ENCODE results near the gene ZNF407.

The ZNF407 gene

GRCh38 chr18:75054046-75054445 lies 456.4 kb downstream of the ZNF407 start:
- no peak overlapping the region for H3K4me3 ChIP-seq (ENCODE audit: low read depth, low read length)
- TF ChIP-seq CTCF (IDR thresholded peaks at IDR 0.05; ENCODE audit: insufficient read depth, low read depth, low read length, missing control alignments): no peak
- no peak for DNase-seq (ENCODE audit: low read depth)

GRCh38 chr18:75054611-75055010 lies 456.9 kb downstream of the ZNF407 start:
- TF ChIP-seq CTCF (IDR thresholded peaks at IDR 0.05; ENCODE audit: insufficient read depth, low read depth, low read length, missing control alignments): no peak

GRCh38 chr18:75057169-75057960 lies 459.7 kb downstream of the ZNF407 start:
- no peak overlapping the region for H3K4me3 ChIP-seq (ENCODE audit: low read depth, low read length)
- DNase-seq (ENCODE audit: low read depth): no peak
- TF ChIP-seq CTCF (IDR thresholded peaks at IDR 0.05; ENCODE audit: insufficient read depth, low read depth, low read length, missing control alignments): no peak

More at GRCh38 chr18:75054611-75055010, 456.9 kb downstream of the ZNF407 start:
- no peak for DNase-seq (ENCODE audit: low read depth)
- H3K4me3 ChIP-seq (ENCODE audit: low read depth, low read length): no peak overlapping the region

GRCh38 chr18:75060185-75060584 lies 462.5 kb downstream of the ZNF407 start:
- TF ChIP-seq CTCF (IDR thresholded peaks at IDR 0.05; ENCODE audit: insufficient read depth, low read depth, low read length, missing control alignments): no peak
- no peak for DNase-seq (ENCODE audit: low read depth)
- H3K4me3 ChIP-seq (ENCODE audit: low read depth, low read length): no peak overlapping the region

- no peak for TF ChIP-seq CTCF (IDR thresholded peaks at IDR 0.05; ENCODE audit: insufficient read depth, low read depth, low read length, missing control alignments)
- no peak for DNase-seq (ENCODE audit: low read depth)
- H3K4me3 ChIP-seq (ENCODE audit: low read depth, low read length): no peak overlapping the region
These were observed 464.7 kb downstream of the ZNF407 start for GRCh38 chr18:75062297-75062886.

- no peak for TF ChIP-seq CTCF (IDR thresholded peaks at IDR 0.05; ENCODE audit: insufficient read depth, low read depth, low read length, missing control alignments)
- no peak for DNase-seq (ENCODE audit: low read depth)
- no peak overlapping the region for H3K4me3 ChIP-seq (ENCODE audit: low read depth, low read length)
These were observed 465.5 kb downstream of the ZNF407 start for GRCh38 chr18:75063196-75063595.
